Uterus (tissue), 2 donors: Measurements from ENCODE around the gene SULT1C3.

Source experiments
- POLR2A ChIP-seq, 2 donors: fragments of 450-650 bp; IDR thresholded peaks; one replicate each; pipeline ENCODE4 v1.6.1; 2016; ENCODE audit warnings: antibody characterized with exemption in 2 of 2, mild to moderate bottlenecking in 1 of 2, moderate library complexity in 1 of 2
- TF ChIP-seq, protein P1 (sequence below), 4 experiments: fragments of 200-600 bp in 2 of 4; fragments of 450-650 bp in 2 of 4; sonication (generic) in 2 of 4; IDR thresholded peaks; one replicate each; pipeline ENCODE4 v1.5.1; 2016 to 2019; ENCODE audit warnings: antibody characterized with exemption in 4 of 4, mild to moderate bottlenecking in 2 of 4, moderate library complexity in 1 of 4

DNA sequence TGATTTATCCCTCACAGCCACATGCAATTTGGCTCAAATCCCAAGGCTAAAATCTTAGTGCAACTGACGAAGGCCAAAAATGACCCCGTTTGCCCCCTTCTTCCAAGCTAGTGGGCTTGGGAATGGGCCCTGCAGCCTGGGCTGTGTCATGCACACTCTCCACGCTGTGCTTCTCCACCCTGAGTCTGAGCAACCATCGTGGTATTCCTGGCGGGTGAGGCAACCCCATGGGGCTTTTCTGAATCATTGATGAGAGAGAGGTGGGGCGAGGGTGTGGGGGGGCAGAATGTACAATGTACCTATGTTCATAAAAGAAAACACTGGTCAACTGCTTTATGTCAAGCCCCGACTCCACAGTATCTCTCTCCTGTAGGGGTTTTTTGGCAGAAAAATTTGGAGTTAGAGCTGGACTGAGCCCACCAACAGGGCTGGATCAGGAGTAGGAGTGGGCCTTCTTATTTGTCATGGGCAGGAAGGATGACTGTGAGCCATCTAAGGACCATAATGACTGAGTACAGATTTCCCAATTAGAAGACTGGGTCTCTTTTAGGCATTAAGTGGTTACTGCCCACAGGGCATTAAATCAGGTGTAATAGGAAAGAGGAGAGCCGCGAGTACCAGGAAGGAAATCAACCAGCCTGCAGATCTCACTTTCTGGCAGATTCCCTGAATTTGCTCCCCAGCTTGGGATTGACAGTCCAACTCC, 57.8 kb downstream of the SULT1C3 start:
- TF ChIP-seq, protein P1, sequence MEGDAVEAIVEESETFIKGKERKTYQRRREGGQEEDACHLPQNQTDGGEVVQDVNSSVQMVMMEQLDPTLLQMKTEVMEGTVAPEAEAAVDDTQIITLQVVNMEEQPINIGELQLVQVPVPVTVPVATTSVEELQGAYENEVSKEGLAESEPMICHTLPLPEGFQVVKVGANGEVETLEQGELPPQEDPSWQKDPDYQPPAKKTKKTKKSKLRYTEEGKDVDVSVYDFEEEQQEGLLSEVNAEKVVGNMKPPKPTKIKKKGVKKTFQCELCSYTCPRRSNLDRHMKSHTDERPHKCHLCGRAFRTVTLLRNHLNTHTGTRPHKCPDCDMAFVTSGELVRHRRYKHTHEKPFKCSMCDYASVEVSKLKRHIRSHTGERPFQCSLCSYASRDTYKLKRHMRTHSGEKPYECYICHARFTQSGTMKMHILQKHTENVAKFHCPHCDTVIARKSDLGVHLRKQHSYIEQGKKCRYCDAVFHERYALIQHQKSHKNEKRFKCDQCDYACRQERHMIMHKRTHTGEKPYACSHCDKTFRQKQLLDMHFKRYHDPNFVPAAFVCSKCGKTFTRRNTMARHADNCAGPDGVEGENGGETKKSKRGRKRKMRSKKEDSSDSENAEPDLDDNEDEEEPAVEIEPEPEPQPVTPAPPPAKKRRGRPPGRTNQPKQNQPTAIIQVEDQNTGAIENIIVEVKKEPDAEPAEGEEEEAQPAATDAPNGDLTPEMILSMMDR (IDR thresholded peaks at IDR 0.05) = no peak
- TF ChIP-seq POLR2A (IDR thresholded peaks at IDR 0.05) = no peak
